ENCODE data around the gene ARHGAP29.

DNA sequence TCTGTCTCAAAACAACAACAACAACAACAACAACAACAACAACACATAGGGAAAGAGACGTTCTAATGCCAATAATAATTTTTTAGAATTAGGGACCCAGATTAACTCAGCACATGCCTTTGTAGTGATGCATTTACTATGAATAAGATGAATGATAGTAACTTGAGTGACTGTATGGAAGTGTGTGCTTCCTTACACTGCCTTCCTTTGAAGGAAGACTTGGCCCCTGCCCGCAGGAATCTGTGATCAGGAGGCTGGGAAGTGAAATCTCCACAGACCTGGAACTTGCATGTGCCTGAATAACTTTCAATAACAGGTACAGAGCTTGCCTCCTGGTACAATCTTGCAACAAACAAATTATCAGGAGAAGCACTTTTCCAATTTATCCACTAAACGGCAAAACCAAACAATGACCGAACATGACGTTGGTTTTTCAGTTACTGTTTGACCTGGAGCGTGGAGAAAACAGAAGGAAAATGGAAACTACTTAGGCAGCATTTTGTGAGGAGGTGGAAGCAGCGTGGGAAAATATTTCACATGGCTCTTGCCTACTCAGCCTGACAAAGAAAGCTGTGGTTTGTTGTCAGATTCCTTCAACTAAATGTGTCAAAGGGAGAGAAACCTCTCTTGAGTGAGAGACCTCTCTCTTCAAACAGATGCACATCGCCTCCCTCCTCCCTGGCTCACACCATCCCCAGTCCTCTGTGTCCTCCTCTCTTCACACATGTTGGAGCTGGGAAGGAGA lies 106.4 kb downstream of the ARHGAP29 start:
- TF ChIP-seq, protein P1, sequence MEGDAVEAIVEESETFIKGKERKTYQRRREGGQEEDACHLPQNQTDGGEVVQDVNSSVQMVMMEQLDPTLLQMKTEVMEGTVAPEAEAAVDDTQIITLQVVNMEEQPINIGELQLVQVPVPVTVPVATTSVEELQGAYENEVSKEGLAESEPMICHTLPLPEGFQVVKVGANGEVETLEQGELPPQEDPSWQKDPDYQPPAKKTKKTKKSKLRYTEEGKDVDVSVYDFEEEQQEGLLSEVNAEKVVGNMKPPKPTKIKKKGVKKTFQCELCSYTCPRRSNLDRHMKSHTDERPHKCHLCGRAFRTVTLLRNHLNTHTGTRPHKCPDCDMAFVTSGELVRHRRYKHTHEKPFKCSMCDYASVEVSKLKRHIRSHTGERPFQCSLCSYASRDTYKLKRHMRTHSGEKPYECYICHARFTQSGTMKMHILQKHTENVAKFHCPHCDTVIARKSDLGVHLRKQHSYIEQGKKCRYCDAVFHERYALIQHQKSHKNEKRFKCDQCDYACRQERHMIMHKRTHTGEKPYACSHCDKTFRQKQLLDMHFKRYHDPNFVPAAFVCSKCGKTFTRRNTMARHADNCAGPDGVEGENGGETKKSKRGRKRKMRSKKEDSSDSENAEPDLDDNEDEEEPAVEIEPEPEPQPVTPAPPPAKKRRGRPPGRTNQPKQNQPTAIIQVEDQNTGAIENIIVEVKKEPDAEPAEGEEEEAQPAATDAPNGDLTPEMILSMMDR (IDR thresholded peaks at IDR 0.05): no peak
- no peak for TF ChIP-seq POLR2A (IDR thresholded peaks at IDR 0.05)
